Measurements from ENCODE around the gene PHLDB1. TPM values are rescaled to one million over a fixed set of nuclear protein-coding genes. Genes with fewer than 3 reads are reported as not detected.

The PHLDB1 gene
- total RNA-seq, 2 donors from 2014 or later = 45.9 to 54.9 TPM

GRCh38 chr11:118619444-118620197 is 12.2 kb downstream of the PHLDB1 start:
- Histone ChIP-seq H3K4me3 (ENCODE audit: low read length) (no peak overlapping the region), H3K27ac (ENCODE audit: low read depth, low read length) (peak overlapping the region; percentile 84), H3K4me1 (ENCODE audit: control insufficient read depth, insufficient read depth, low read length) (peaks cover 7% of the 10 kb centered on the region), H3K36me3 (ENCODE audit: control insufficient read depth, insufficient read depth, low read length) (peaks cover under 1% of the 10 kb centered on the region), H3K27me3 (ENCODE audit: control insufficient read depth, insufficient read depth, low read length, poor library complexity, severe bottlenecking) (no peaks in the 10 kb centered on the region), H3K9ac (ENCODE audit: extremely low read depth, low read length, poor library complexity, severe bottlenecking) (no peak overlapping the region), H3K9me3 (ENCODE audit: control insufficient read depth, low read length) (no peaks in the 10 kb centered on the region)
- no peak for TF ChIP-seq CTCF (conservative IDR thresholded peaks at IDR 0.05)
- DNase-seq = no peak
- H3K4me1 Mint-ChIP-seq = peaks cover 44% of the 10 kb centered on the region
- no peak overlapping the region for H3K4me3 Mint-ChIP-seq
- H3K9me3 Mint-ChIP-seq = no peaks in the 10 kb centered on the region
- WGBS, 2 experiments (ENCODE audit: insufficient coverage in 1 of 2, insufficient read length in 1 of 2) = 81% methylated on average over 6 of the region's 6 CpGs
- no peaks in the 10 kb centered on the region for H3K36me3 Mint-ChIP-seq (ENCODE audit: low read depth)
- H3K27me3 Mint-ChIP-seq (ENCODE audit: insufficient read depth) = peaks cover 22% of the 10 kb centered on the region
- no peak overlapping the region for H3K27ac Mint-ChIP-seq

GRCh38 chr11:118620529-118621070 is 13.2 kb downstream of the PHLDB1 start:
- H3K4me3 Mint-ChIP-seq = peak overlapping the region; percentile 74
- H3K4me1 Mint-ChIP-seq = peaks cover 36% of the 10 kb centered on the region
- Histone ChIP-seq H3K4me1 (ENCODE audit: control insufficient read depth, insufficient read depth, low read length) (peaks cover 6% of the 10 kb centered on the region), H3K9ac (ENCODE audit: extremely low read depth, low read length, poor library complexity, severe bottlenecking) (peak overlapping the region; percentile 52), H3K27me3 (ENCODE audit: control insufficient read depth, insufficient read depth, low read length, poor library complexity, severe bottlenecking) (no peaks in the 10 kb centered on the region), H3K27ac (ENCODE audit: low read depth, low read length) (peak overlapping the region; percentile 76), H3K36me3 (ENCODE audit: control insufficient read depth, insufficient read depth, low read length) (peaks cover 7% of the 10 kb centered on the region), H3K4me3 (ENCODE audit: low read length) (peak overlapping the region; percentile 83), H3K9me3 (ENCODE audit: control insufficient read depth, low read length) (no peaks in the 10 kb centered on the region)
- TF ChIP-seq CTCF (conservative IDR thresholded peaks at IDR 0.05) = no peak
- H3K27me3 Mint-ChIP-seq (ENCODE audit: insufficient read depth) = peaks cover 16% of the 10 kb centered on the region
- H3K27ac Mint-ChIP-seq = peak overlapping the region; percentile 88
- DNase-seq = no peak
- 83 to 85% methylated on average over 6 to 7 of the region's 7 CpGs for WGBS, 2 experiments (ENCODE audit: insufficient coverage in 1 of 2, insufficient read length in 1 of 2)
- no peaks in the 10 kb centered on the region for H3K9me3 Mint-ChIP-seq
- no peaks in the 10 kb centered on the region for H3K36me3 Mint-ChIP-seq (ENCODE audit: low read depth)

GRCh38 chr11:118621071-118621783 is 13.8 kb downstream of the PHLDB1 start:
- no peaks in the 10 kb centered on the region for H3K4me1 ChIP-seq (ENCODE audit: control insufficient read depth, insufficient read depth, low read length)
- no peaks in the 10 kb centered on the region for H3K9me3 Mint-ChIP-seq
- TF ChIP-seq CTCF (conservative IDR thresholded peaks at IDR 0.05) = no peak
- no peaks in the 10 kb centered on the region for H3K36me3 Mint-ChIP-seq (ENCODE audit: low read depth)
- peaks cover 15% of the 10 kb centered on the region for H3K27me3 Mint-ChIP-seq (ENCODE audit: insufficient read depth)
- peak overlapping the region; percentile 76 for H3K27ac ChIP-seq (ENCODE audit: low read depth, low read length)
- peak overlapping the region; percentile 74 for H3K4me3 Mint-ChIP-seq
- H3K27me3 ChIP-seq (ENCODE audit: control insufficient read depth, insufficient read depth, low read length, poor library complexity, severe bottlenecking) = no peaks in the 10 kb centered on the region
- peak; percentile 97 for DNase-seq
- peak overlapping the region; percentile 52 for H3K9ac ChIP-seq (ENCODE audit: extremely low read depth, low read length, poor library complexity, severe bottlenecking)
- H3K36me3 ChIP-seq (ENCODE audit: control insufficient read depth, insufficient read depth, low read length) = peaks cover 7% of the 10 kb centered on the region
- H3K27ac Mint-ChIP-seq = peak overlapping the region; percentile 88
- no peaks in the 10 kb centered on the region for H3K9me3 ChIP-seq (ENCODE audit: control insufficient read depth, low read length)
- peaks cover 32% of the 10 kb centered on the region for H3K4me1 Mint-ChIP-seq
- peak overlapping the region; percentile 83 for H3K4me3 ChIP-seq (ENCODE audit: low read length)
- 0 to 1% methylated on average over 7 to 36 of the region's 38 CpGs for whole genome bisulfite sequencing, 2 experiments (ENCODE audit: insufficient coverage in 1 of 2, insufficient read length in 1 of 2)
